Karpas-422 (cell line): Measurements from ENCODE around the gene EDEM3. TPM values are rescaled to one million over a fixed set of nuclear protein-coding genes. Genes with fewer than 3 reads are reported as not detected.

Source experiments
- DNase-seq: peaks from one replicate; pipeline ENCODE4 v3.0.0-alpha.2; 2015
- H2AFZ ChIP-seq: fragments of 200-600 bp; sonication (generic); 2 replicates; pipeline ENCODE4 v1.6.1; 2014; ENCODE audit warnings: antibody characterized with exemption, low read length, mixed read lengths
- H3K27ac ChIP-seq: fragments of 200-600 bp; sonication (generic); 2 replicates; pipeline ENCODE4 v1.5.1; 2014; ENCODE audit warnings: mild to moderate bottlenecking, low read length, moderate library complexity
- H3K27me3 ChIP-seq: fragments of 200-600 bp; sonication (generic); 2 replicates; pipeline ENCODE4 v1.6.1; 2014; ENCODE audit warnings: low read length, mixed read lengths
- H3K36me3 ChIP-seq: fragments of 200-600 bp; sonication (generic); 2 replicates; pipeline ENCODE4 v1.6.1; 2014; ENCODE audit warnings: low read length, mixed read lengths; ENCODE audit not compliant: insufficient read depth
- H3K4me1 ChIP-seq: fragments of 200-600 bp; sonication (generic); 2 replicates; pipeline ENCODE4 v1.6.1; 2014; ENCODE audit warnings: mild to moderate bottlenecking, low read length, mixed read lengths
- H3K4me2 ChIP-seq: fragments of 200-600 bp; sonication (generic); 2 replicates; pipeline ENCODE4 v1.6.1; 2014; ENCODE audit warnings: low read length, low read depth, mild to moderate bottlenecking; ENCODE audit not compliant: poor library complexity, severe bottlenecking
- H3K4me3 ChIP-seq: fragments of 200-600 bp; sonication (generic); 2 replicates; pipeline ENCODE4 v1.5.1; 2014; ENCODE audit warnings: mild to moderate bottlenecking, antibody characterized with exemption, low read length, mixed read lengths
- H3K79me2 ChIP-seq: fragments of 200-600 bp; sonication (generic); 2 replicates; pipeline ENCODE4 v1.6.1; 2014; ENCODE audit warnings: mild to moderate bottlenecking, low read length, mixed read lengths
- H3K9ac ChIP-seq: fragments of 200-600 bp; sonication (generic); 2 replicates; pipeline ENCODE4 v1.6.0; 2014; ENCODE audit warnings: low read length
- H3K9me2 ChIP-seq: fragments of 200-600 bp; sonication (generic), shearing (Covaris generic); replicated peaks from 2 replicates; pipeline ENCODE4 v1.6.0; 2014; ENCODE audit warnings: mild to moderate bottlenecking, low read length, moderate library complexity; ENCODE audit not compliant: insufficient read depth
- H3K9me3 ChIP-seq: fragments of 300-700, 200-600 bp; sonication (generic); 2 replicates; pipeline ENCODE4 v1.6.1; 2014; ENCODE audit warnings: low read length, mixed read lengths
- H4K20me1 ChIP-seq: fragments of 200-600 bp; sonication (generic); 2 replicates; pipeline ENCODE4 v1.6.1; 2014; ENCODE audit warnings: mild to moderate bottlenecking, antibody characterized with exemption, low read length, low read depth; ENCODE audit not compliant: insufficient read depth
- total RNA-seq: library from RNA; depleted of rRNA; stranded (reverse); fragments of >200 nt; shearing (Covaris generic); gene quantifications from 2 replicates; pipeline ENCODE4 v1.2.3, GENCODE V29; 2014; ENCODE audit warnings: low replicate concordance; rRNA removed

EDEM3 gene, protein sequence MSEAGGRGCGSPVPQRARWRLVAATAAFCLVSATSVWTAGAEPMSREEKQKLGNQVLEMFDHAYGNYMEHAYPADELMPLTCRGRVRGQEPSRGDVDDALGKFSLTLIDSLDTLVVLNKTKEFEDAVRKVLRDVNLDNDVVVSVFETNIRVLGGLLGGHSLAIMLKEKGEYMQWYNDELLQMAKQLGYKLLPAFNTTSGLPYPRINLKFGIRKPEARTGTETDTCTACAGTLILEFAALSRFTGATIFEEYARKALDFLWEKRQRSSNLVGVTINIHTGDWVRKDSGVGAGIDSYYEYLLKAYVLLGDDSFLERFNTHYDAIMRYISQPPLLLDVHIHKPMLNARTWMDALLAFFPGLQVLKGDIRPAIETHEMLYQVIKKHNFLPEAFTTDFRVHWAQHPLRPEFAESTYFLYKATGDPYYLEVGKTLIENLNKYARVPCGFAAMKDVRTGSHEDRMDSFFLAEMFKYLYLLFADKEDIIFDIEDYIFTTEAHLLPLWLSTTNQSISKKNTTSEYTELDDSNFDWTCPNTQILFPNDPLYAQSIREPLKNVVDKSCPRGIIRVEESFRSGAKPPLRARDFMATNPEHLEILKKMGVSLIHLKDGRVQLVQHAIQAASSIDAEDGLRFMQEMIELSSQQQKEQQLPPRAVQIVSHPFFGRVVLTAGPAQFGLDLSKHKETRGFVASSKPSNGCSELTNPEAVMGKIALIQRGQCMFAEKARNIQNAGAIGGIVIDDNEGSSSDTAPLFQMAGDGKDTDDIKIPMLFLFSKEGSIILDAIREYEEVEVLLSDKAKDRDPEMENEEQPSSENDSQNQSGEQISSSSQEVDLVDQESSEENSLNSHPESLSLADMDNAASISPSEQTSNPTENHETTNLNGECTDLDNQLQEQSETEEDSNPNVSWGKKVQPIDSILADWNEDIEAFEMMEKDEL
- total RNA-seq = 28.9 and 49.7 TPM in 2 replicates

- peaks cover 43% of the 10 kb centered on the region for H3K79me2 ChIP-seq
- H3K9me3 ChIP-seq = no peaks in the 10 kb centered on the region
- H4K20me1 ChIP-seq = no peaks in the 10 kb centered on the region
- DNase-seq = peak; percentile 99
- no peaks in the 10 kb centered on the region for H3K36me3 ChIP-seq
- H3K4me3 ChIP-seq = peak within 1 kb of the TSS; percentile 88
- H3K4me2 ChIP-seq = peak within 1 kb of the TSS; percentile 78
- peaks cover 23% of the 10 kb centered on the region for H3K4me1 ChIP-seq
- no peaks in the 10 kb centered on the region for H3K27me3 ChIP-seq
- H3K27ac ChIP-seq = peak within 1 kb of the TSS; percentile 54
- peak within 1 kb of the TSS; percentile 82 for H3K9ac ChIP-seq
- H3K9me2 ChIP-seq = no peaks in the 10 kb centered on the region
- H2AFZ ChIP-seq = peak within 1 kb of the TSS; percentile 19
Observed at GRCh38 chr1:184754476-184755225, at the start of gene EDEM3. TSS of gene EDEM3 (minus strand) at chr1:184754858. CDS start at chr1:184754646, 212 bp downstream.

- no peak overlapping the region for H2AFZ ChIP-seq
- no peaks in the 10 kb centered on the region; the same call in 1 of the 2 replicates for H3K36me3 ChIP-seq
- peaks cover 26% of the 10 kb centered on the region for H3K4me1 ChIP-seq
- H3K9me2 ChIP-seq = no peaks in the 10 kb centered on the region
- H3K27me3 ChIP-seq = no peaks in the 10 kb centered on the region
- DNase-seq = no peak
- no peaks in the 10 kb centered on the region for H3K79me2 ChIP-seq
- no peaks in the 10 kb centered on the region for H4K20me1 ChIP-seq
- no peak overlapping the region for H3K4me2 ChIP-seq
- no peaks in the 10 kb centered on the region for H3K9me3 ChIP-seq
- no peak overlapping the region for H3K27ac ChIP-seq
- H3K4me3 ChIP-seq = no peak overlapping the region
- H3K9ac ChIP-seq = no peak overlapping the region
Observed at GRCh38 chr1:184804220-184804619, 49.6 kb upstream of the EDEM3 start.

GRCh38 chr1:184803180-184803492 is 48.5 kb upstream of the EDEM3 start:
- H3K9me3 ChIP-seq = no peaks in the 10 kb centered on the region
- no peak for DNase-seq
- H3K79me2 ChIP-seq = no peaks in the 10 kb centered on the region
- H3K4me3 ChIP-seq = no peak overlapping the region
- H3K27ac ChIP-seq = no peak overlapping the region
- H3K9me2 ChIP-seq = no peaks in the 10 kb centered on the region
- H3K36me3 ChIP-seq = no peaks in the 10 kb centered on the region; the same call in 1 of the 2 replicates
- H2AFZ ChIP-seq = no peak overlapping the region
- H3K9ac ChIP-seq = no peak overlapping the region
- H3K4me2 ChIP-seq = no peak overlapping the region
- no peaks in the 10 kb centered on the region for H4K20me1 ChIP-seq
- H3K4me1 ChIP-seq = peaks cover 26% of the 10 kb centered on the region
- H3K27me3 ChIP-seq = no peaks in the 10 kb centered on the region

- Histone ChIP-seq H4K20me1 (no peaks in the 10 kb centered on the region), H2AFZ (no peak overlapping the region), H3K27me3 (no peaks in the 10 kb centered on the region), H3K4me1 (peaks cover 26% of the 10 kb centered on the region), H3K27ac (no peak overlapping the region), H3K4me2 (no peak overlapping the region), H3K4me3 (no peak overlapping the region), H3K79me2 (no peaks in the 10 kb centered on the region), H3K9me3 (no peaks in the 10 kb centered on the region), H3K36me3 (no peaks in the 10 kb centered on the region; the same call in 1 of the 2 replicates), H3K9ac (no peak overlapping the region), H3K9me2 (no peaks in the 10 kb centered on the region)
- DNase-seq = no peak
Observed at GRCh38 chr1:184802354-184803179, 47.9 kb upstream of the EDEM3 start.

DNA sequence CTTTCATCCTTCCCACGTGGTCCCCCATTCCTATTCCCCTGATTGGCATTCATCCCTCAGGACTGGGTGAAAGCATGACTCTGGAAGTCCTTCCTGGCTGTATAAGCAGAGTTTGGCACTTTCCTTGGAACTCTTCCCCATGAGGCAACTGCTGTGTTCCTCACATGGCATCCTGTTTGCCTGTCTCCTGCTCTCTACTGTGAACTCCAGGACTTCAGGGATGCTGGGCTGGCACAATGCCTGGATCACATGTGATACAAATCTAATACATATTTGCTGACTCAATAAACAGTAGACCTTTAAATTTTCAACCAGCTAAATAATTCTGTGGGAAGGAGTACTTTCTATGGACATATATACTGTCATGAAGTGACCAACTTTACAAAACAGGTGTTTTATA is 46.8 kb upstream of the EDEM3 start:
- Histone ChIP-seq H3K4me2 (no peak overlapping the region), H2AFZ (no peak overlapping the region), H3K36me3 (no peaks in the 10 kb centered on the region; the same call in 1 of the 2 replicates), H3K27me3 (no peaks in the 10 kb centered on the region), H3K9ac (no peak overlapping the region), H4K20me1 (no peaks in the 10 kb centered on the region), H3K9me2 (no peaks in the 10 kb centered on the region), H3K4me3 (no peak overlapping the region), H3K27ac (no peak overlapping the region), H3K4me1 (peaks cover 20% of the 10 kb centered on the region), H3K9me3 (no peaks in the 10 kb centered on the region), H3K79me2 (no peaks in the 10 kb centered on the region)
- no peak for DNase-seq

- no peak overlapping the region for H3K4me3 ChIP-seq
- no peaks in the 10 kb centered on the region for H3K27me3 ChIP-seq
- no peaks in the 10 kb centered on the region for H3K79me2 ChIP-seq
- no peaks in the 10 kb centered on the region for H3K9me3 ChIP-seq
- no peak overlapping the region for H3K4me2 ChIP-seq
- no peak overlapping the region for H3K27ac ChIP-seq
- no peak overlapping the region for H3K9ac ChIP-seq
- no peaks in the 10 kb centered on the region; the same call in 1 of the 2 replicates for H3K36me3 ChIP-seq
- H4K20me1 ChIP-seq = no peaks in the 10 kb centered on the region
- DNase-seq = no peak
- H3K4me1 ChIP-seq = peaks cover 14% of the 10 kb centered on the region
- H2AFZ ChIP-seq = no peak overlapping the region
- H3K9me2 ChIP-seq = no peaks in the 10 kb centered on the region
Observed at GRCh38 chr1:184800876-184801275, 46.2 kb upstream of the EDEM3 start.

DNA sequence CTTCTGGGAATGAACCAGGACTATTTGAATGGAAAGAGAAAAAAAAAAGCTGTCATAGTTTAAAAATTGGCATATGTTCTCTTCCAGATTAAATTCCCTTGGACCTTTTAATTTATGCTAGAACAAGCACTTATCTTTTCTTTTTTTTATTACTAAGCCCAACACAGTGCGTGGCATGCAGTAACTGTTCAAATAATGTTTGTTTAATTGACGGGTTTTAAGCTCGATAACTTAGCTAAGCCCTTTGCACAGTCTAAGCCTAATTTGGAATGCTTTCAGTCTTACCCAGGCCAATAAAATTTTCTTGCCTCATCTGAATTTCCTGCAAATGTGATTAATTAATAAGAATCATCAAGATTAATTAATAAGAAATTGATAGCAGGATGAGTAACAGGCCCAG is 39.3 kb upstream of the EDEM3 start:
- Histone ChIP-seq H2AFZ (no peak overlapping the region), H3K4me2 (no peak overlapping the region), H4K20me1 (no peaks in the 10 kb centered on the region), H3K9me3 (no peaks in the 10 kb centered on the region), H3K9me2 (no peaks in the 10 kb centered on the region), H3K4me3 (no peak overlapping the region), H3K4me1 (no peaks in the 10 kb centered on the region), H3K79me2 (no peaks in the 10 kb centered on the region), H3K27me3 (no peaks in the 10 kb centered on the region), H3K9ac (no peak overlapping the region), H3K36me3 (no peaks in the 10 kb centered on the region), H3K27ac (no peak overlapping the region)
- DNase-seq = no peak
